ENCODE data around the gene GOLGA8J.
"Not testable (repeated sequence)": the region's sequence is repeated elsewhere in the genome, so short reads cannot be mapped to it uniquely, and the experiment has no call there.

GOLGA8J gene
- 0 reads per million in 2 donors for total RNA-seq

- not testable (repeated sequence) for DNase-seq
Observed at GRCh38 chr15:30082655-30083054, at the start of gene GOLGA8J. GOLGA8J (plus strand) TSS chr15:30082955; CDS start chr15:30083053, 98 bp downstream.

- no peak for DNase-seq
Observed at GRCh38 chr15:30033211-30033610, 49.5 kb upstream of the GOLGA8J start.

GRCh38 chr15:30033763-30034162 is 49.0 kb upstream of the GOLGA8J start:
- DNase-seq = no peak

GRCh38 chr15:30036036-30036703 is 46.6 kb upstream of the GOLGA8J start:
- DNase-seq = no peak

- DNase-seq = no peak
Observed at GRCh38 chr15:30038667-30039523, 43.9 kb upstream of the GOLGA8J start.

- no peak for DNase-seq
Observed at GRCh38 chr15:30041868-30042267, 40.9 kb upstream of the GOLGA8J start.

- DNase-seq = no peak
Observed at GRCh38 chr15:30042556-30042955, 40.2 kb upstream of the GOLGA8J start.

- DNase-seq = no peak
Observed at GRCh38 chr15:30043211-30043655, 39.5 kb upstream of the GOLGA8J start.

- no peak for DNase-seq
Observed at GRCh38 chr15:30044377-30044776, 38.4 kb upstream of the GOLGA8J start.

GRCh38 chr15:30044826-30045225 is 37.9 kb upstream of the GOLGA8J start:
- DNase-seq = not testable (repeated sequence)

- DNase-seq = not testable (repeated sequence)
Observed at GRCh38 chr15:30045248-30046041, 37.3 kb upstream of the GOLGA8J start.

GRCh38 chr15:30046430-30046829 is 36.3 kb upstream of the GOLGA8J start:
- no peak for DNase-seq

GRCh38 chr15:30055604-30056003 is 27.2 kb upstream of the GOLGA8J start:
- DNase-seq = no peak

- DNase-seq = no peak
Observed at GRCh38 chr15:30056166-30056565, 26.6 kb upstream of the GOLGA8J start.

GRCh38 chr15:30059771-30060170 is 23.0 kb upstream of the GOLGA8J start:
- DNase-seq = no peak

GRCh38 chr15:30062881-30063280 is 19.9 kb upstream of the GOLGA8J start:
- no peak for DNase-seq

- DNase-seq = no peak
Observed at GRCh38 chr15:30063835-30064546, 18.8 kb upstream of the GOLGA8J start.

- no peak for DNase-seq
Observed at GRCh38 chr15:30065025-30065801, 17.5 kb upstream of the GOLGA8J start.

GRCh38 chr15:30068326-30068725 is 14.4 kb upstream of the GOLGA8J start:
- DNase-seq = no peak

- DNase-seq = no peak
Observed at GRCh38 chr15:30072630-30073029, 10.1 kb upstream of the GOLGA8J start.

GRCh38 chr15:30073915-30074314 is 8.8 kb upstream of the GOLGA8J start:
- no peak for DNase-seq

GRCh38 chr15:30080816-30081215 is 1.9 kb upstream of the GOLGA8J start:
- not testable (repeated sequence) for DNase-seq

Measured in T-helper 9 cell (primary cell).